T-cell (primary cell): Measurements from ENCODE around the gene INCA1. TPM values are rescaled to one million over a fixed set of nuclear protein-coding genes. Genes with fewer than 3 reads are reported as not detected.

Experiments used
- ATAC-seq, 4 experiments: fragments of 200-7000 bp in 3 of 4; fragments of 150-1000 bp in 1 of 4; cut with Tn5 transposase; replicated peaks in 1 of 4; 1 replicate in 3 of 4; 2 replicates in 1 of 4; pipeline ENCODE4 v1.10.0; 2021; ENCODE audit warnings: moderate library complexity in 3 of 4, mild to moderate bottlenecking in 2 of 4, moderate number of reproducible peaks in 1 of 4
- CTCF ChIA-PET, 2 donors: fragments of 300-600 bp; sonication (Branson Sonifier 250); formaldehyde crosslinking; loops; one replicate each; lab custom pipeline; 2022; ENCODE audit warnings: antibody characterized with exemption in 2 of 2; lab: Charles Lee
- POLR2A ChIA-PET, 2 donors: fragments of 300-600 bp; sonication (Branson Sonifier 250); formaldehyde crosslinking; loops; one replicate each; lab custom pipeline; 2022; ENCODE audit warnings: antibody characterized with exemption in 2 of 2; lab: Charles Lee
- DNase-seq, 35 experiments: peaks; one replicate each; pipeline versions ENCODE4 v3.0.0 to v3.0.0-alpha.2; 2013 to 2023
- H3K27ac ChIP-seq: one replicate; pipeline ENCODE4 v1.5.1; 2013; ENCODE audit warnings: low read length
- H3K27me3 ChIP-seq, 2 experiments: replicated peaks in 1 of 2; 1 replicate in 1 of 2; 2 replicates in 1 of 2; pipeline versions ENCODE4 v1.6.1 to v1.7.0; 2013; ENCODE audit warnings: low read length in 1 of 2, mixed read lengths in 1 of 2; ENCODE audit not compliant: control insufficient read depth in 2 of 2, insufficient read depth in 2 of 2; ENCODE audit errors: extremely low read depth in 1 of 2
- H3K36me3 ChIP-seq, 2 donors: 1 replicate in 1 of 2; 2 replicates in 1 of 2; pipeline versions ENCODE4 v1.6.1 to v1.7.0; 2013; ENCODE audit warnings: low read length in 1 of 2; ENCODE audit not compliant: control insufficient read depth in 2 of 2, insufficient read depth in 1 of 2; ENCODE audit errors: extremely low read depth in 1 of 2
- H3K4me1 ChIP-seq, 2 experiments: 1 replicate in 1 of 2; 2 replicates in 1 of 2; pipeline versions ENCODE4 v1.6.1 to v1.7.0; 2013; ENCODE audit warnings: low read length in 2 of 2, mixed read lengths in 1 of 2; ENCODE audit not compliant: insufficient read depth in 2 of 2, control insufficient read depth in 1 of 2; ENCODE audit errors: extremely low read depth in 1 of 2
- H3K4me3 ChIP-seq, 2 donors: 1 replicate in 1 of 2; 2 replicates in 1 of 2; pipeline versions ENCODE4 v1.5.1 to v1.7.0; 2013; ENCODE audit warnings: mild to moderate bottlenecking in 2 of 2, low read length in 1 of 2, moderate library complexity in 1 of 2; ENCODE audit not compliant: control insufficient read depth in 1 of 2; ENCODE audit errors: extremely low read depth in 1 of 2
- H3K9me3 ChIP-seq: 2 replicates; pipeline ENCODE4 v1.7.0; 2013
- H3K27ac Mint-ChIP-seq, 2 donors: one replicate each; pipeline ENCODE4 v1.8.0; 2020 to 2021; ENCODE audit warnings: mild to moderate bottlenecking in 2 of 2, mixed read lengths in 2 of 2
- H3K27me3 Mint-ChIP-seq, 2 donors: one replicate each; pipeline ENCODE4 v1.8.0; 2021 to 2022; ENCODE audit warnings: mixed read lengths in 2 of 2
- H3K36me3 Mint-ChIP-seq: one replicate; pipeline ENCODE4 v1.8.0; 2021; ENCODE audit warnings: mixed read lengths
- H3K4me1 Mint-ChIP-seq, 3 donors: one replicate each; pipeline ENCODE4 v1.8.0; 2020 to 2022; ENCODE audit warnings: mixed read lengths in 3 of 3, mild to moderate bottlenecking in 1 of 3
- H3K4me3 Mint-ChIP-seq, 3 donors: one replicate each; pipeline ENCODE4 v1.8.0; 2020 to 2022; ENCODE audit warnings: mild to moderate bottlenecking in 3 of 3, mixed read lengths in 3 of 3, moderate library complexity in 3 of 3
- H3K9me3 Mint-ChIP-seq, 3 donors: one replicate each; pipeline ENCODE4 v1.8.0; 2020 to 2022; ENCODE audit warnings: mixed read lengths in 3 of 3
- WGBS: methylation state at CpG from one replicate; pipeline ENCODE4 v1.1.5; 2013; ENCODE audit warnings: missing lambda C conversion rate; ENCODE audit not compliant: insufficient coverage; 5-methylcytosine and 5-hydroxymethylcytosine counted together
- total RNA-seq, 35 experiments: library from RNA in 6 of 35; stranded (reverse) in 6 of 35; fragments of 120-200 nt in 1 of 35; gene quantifications; one replicate each; pipeline versions ENCODE4 v1.2.1 to v1.2.4 and lab custom pipeline; 2013 to 2026

INCA1 gene
- total RNA-seq, 5 donors from 2014 or later (not counting 1 experiment from before 2014, with no cell fraction given), result 0.38 to 0.43 TPM; not detected in 3

GRCh38 chr17:4978726-4979125, 18.6 kb downstream of the INCA1 start:
- Histone ChIP-seq H3K27me3 (no peaks in the 10 kb centered on the region), H3K4me1 (peaks cover 8 to 12% of the 10 kb centered on the region in 2 experiments), H3K27ac (no peak overlapping the region), H3K36me3 (peaks cover 10 to 67% of the 10 kb centered on the region in 2 donors), H3K9me3 (no peaks in the 10 kb centered on the region), H3K4me3 (no peak overlapping the region)
- no peaks in the 10 kb centered on the region for H3K27me3 Mint-ChIP-seq
- no peak overlapping the region for H3K4me3 Mint-ChIP-seq
- no peak for ATAC-seq
- no peak overlapping the region for H3K27ac Mint-ChIP-seq
- no peak for DNase-seq
- no peaks in the 10 kb centered on the region for H3K9me3 Mint-ChIP-seq
- H3K4me1 Mint-ChIP-seq, result peaks cover 10 to 29% (median 23%) of the 10 kb centered on the region in 3 donors
- POLR2A ChIA-PET, result interaction anchor here (0.5 to 0.6 kb wide), 2 partner anchors 83 kb away, joined by 5 read pairs; no protein-coding TSS in a partner anchor
- H3K36me3 Mint-ChIP-seq, result peaks cover 43% of the 10 kb centered on the region
- CTCF ChIA-PET, result interaction anchor here in 1 of 2 donors (0.6 kb wide), 1 partner anchor 839 kb away, joined by 3 read pairs; no protein-coding TSS in a partner anchor

GRCh38 chr17:4974115-4974670, 23.1 kb downstream of the INCA1 start:
- DNase-seq (no peak), ATAC-seq (no peak)
- H3K27me3 ChIP-seq, result no peaks in the 10 kb centered on the region
- peaks cover 14 to 65% of the 10 kb centered on the region in 2 donors for H3K36me3 ChIP-seq
- Mint-ChIP-seq H3K4me3 (no peak overlapping the region), H3K27ac (peak overlapping the region in 1 of 2 donors; percentile 61), H3K4me1 (peaks cover 7 to 17% (median 15%) of the 10 kb centered on the region in 3 donors), H3K27me3 (no peaks in the 10 kb centered on the region), H3K9me3 (no peaks in the 10 kb centered on the region), H3K36me3 (peaks cover 38% of the 10 kb centered on the region)
- no peak overlapping the region for H3K27ac ChIP-seq
- H3K4me1 ChIP-seq, result peaks cover 0 to 11% of the 10 kb centered on the region in 2 experiments
- 100% methylated on average over 2 of the region's 9 CpGs for WGBS
- CTCF ChIA-PET, result interaction anchor here in 1 of 2 donors (0.6 to 0.7 kb wide), 2 partner anchors 16 to 124 kb away, joined by 3 to 4 read pairs; no protein-coding TSS in a partner anchor
- no peak overlapping the region for H3K4me3 ChIP-seq
- H3K9me3 ChIP-seq, result no peaks in the 10 kb centered on the region
- POLR2A ChIA-PET, result no interaction called here

GRCh38 chr17:4973256-4974114, 23.8 kb downstream of the INCA1 start:
- Histone ChIP-seq H3K36me3 (peaks cover 8 to 59% of the 10 kb centered on the region in 2 donors), H3K27ac (no peak overlapping the region), H3K4me3 (no peak overlapping the region), H3K4me1 (peaks cover 1 to 18% of the 10 kb centered on the region in 2 experiments), H3K27me3 (no peaks in the 10 kb centered on the region), H3K9me3 (no peaks in the 10 kb centered on the region)
- Mint-ChIP-seq H3K9me3 (no peaks in the 10 kb centered on the region), H3K4me3 (no peak overlapping the region), H3K36me3 (peaks cover 38% of the 10 kb centered on the region), H3K27me3 (no peaks in the 10 kb centered on the region), H3K27ac (peak overlapping the region in 1 of 2 donors; percentile 35), H3K4me1 (peaks cover 7 to 22% (median 14%) of the 10 kb centered on the region in 3 donors)
- DNase-seq (no peak), ATAC-seq (no peak)
- POLR2A ChIA-PET, result interaction anchor here in 1 of 2 donors (0.6 kb wide), 1 partner anchor 76 kb away, joined by 3 read pairs; no protein-coding TSS in a partner anchor
- CTCF ChIA-PET, result interaction anchor here in 1 of 2 donors (0.6 kb wide), 1 partner anchor 70 kb away, joined by 9 read pairs; no protein-coding TSS in a partner anchor
- 95% methylated on average over 8 of the region's 10 CpGs for WGBS

- Histone ChIP-seq H3K27me3 (no peaks in the 10 kb centered on the region), H3K36me3 (peaks cover 4 to 51% of the 10 kb centered on the region in 2 donors), H3K9me3 (no peaks in the 10 kb centered on the region), H3K4me3 (no peak overlapping the region), H3K4me1 (peaks cover 2 to 25% of the 10 kb centered on the region in 2 experiments), H3K27ac (no peak overlapping the region)
- POLR2A ChIA-PET, result interaction anchor here in 1 of 2 donors (0.6 kb wide), 1 partner anchor 77 kb away, joined by 3 read pairs; no protein-coding TSS in a partner anchor
- peaks cover 35% of the 10 kb centered on the region for H3K36me3 Mint-ChIP-seq
- peaks cover 7 to 22% (median 14%) of the 10 kb centered on the region in 3 donors for H3K4me1 Mint-ChIP-seq
- H3K9me3 Mint-ChIP-seq, result no peaks in the 10 kb centered on the region
- CTCF ChIA-PET, result interaction anchor here in 1 of 2 donors (0.5 kb wide), 1 partner anchor 108 kb away, joined by 7 read pairs; no protein-coding TSS in a partner anchor
- WGBS, result 100% methylated on average over 4 of the region's 12 CpGs
- no peak overlapping the region for H3K4me3 Mint-ChIP-seq
- H3K27me3 Mint-ChIP-seq, result no peaks in the 10 kb centered on the region
- H3K27ac Mint-ChIP-seq, result no peak overlapping the region
- DNase-seq, result no peak
- ATAC-seq, result no peak
These were observed 24.6 kb downstream of the INCA1 start for GRCh38 chr17:4972752-4973151.

DNA sequence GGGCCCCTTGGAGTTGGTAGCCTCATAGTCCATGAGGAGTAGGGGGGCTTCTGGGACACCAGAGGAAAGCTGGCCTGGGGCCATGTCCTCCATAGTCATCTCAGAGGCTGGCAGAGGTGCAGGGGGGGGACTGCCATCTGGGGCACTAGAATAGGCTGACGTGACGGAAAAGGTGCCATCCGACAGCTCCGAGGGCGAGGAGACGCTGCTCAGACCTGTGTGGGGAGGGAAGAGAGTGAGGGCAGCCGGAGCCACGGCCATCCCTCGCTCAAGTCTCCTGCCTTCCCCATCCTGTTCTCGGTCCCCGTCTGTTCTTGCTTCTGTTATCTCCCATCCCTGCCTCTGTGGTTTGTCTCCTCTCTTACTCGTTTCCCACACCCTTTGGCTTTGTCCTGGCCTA, 25.0 kb downstream of the INCA1 start:
- no peak for ATAC-seq
- H3K36me3 ChIP-seq, result peaks cover 4 to 47% of the 10 kb centered on the region in 2 donors
- POLR2A ChIA-PET, result no interaction called here

GRCh38 chr17:4971826-4972225, 25.5 kb downstream of the INCA1 start:
- Mint-ChIP-seq H3K27me3 (no peaks in the 10 kb centered on the region), H3K9me3 (no peaks in the 10 kb centered on the region), H3K4me1 (peaks cover 7 to 22% (median 14%) of the 10 kb centered on the region in 3 donors), H3K4me3 (no peak overlapping the region), H3K27ac (no peak overlapping the region), H3K36me3 (peaks cover 34% of the 10 kb centered on the region)
- ChIA-PET CTCF (no interaction called here), POLR2A (no interaction called here)
- WGBS, result 98% methylated on average over 5 of the region's 6 CpGs
- Histone ChIP-seq H3K27ac (no peak overlapping the region), H3K4me1 (peaks cover 2 to 25% of the 10 kb centered on the region in 2 experiments), H3K9me3 (no peaks in the 10 kb centered on the region), H3K36me3 (peaks cover 4 to 42% of the 10 kb centered on the region in 2 donors), H3K27me3 (no peaks in the 10 kb centered on the region), H3K4me3 (no peak overlapping the region)
- ATAC-seq (no peak), DNase-seq (no peak)

More for the DNA sequence above, 25.0 kb downstream of the INCA1 start:
- 95% methylated on average over 6 of the region's 12 CpGs for WGBS
- peaks cover 7 to 22% (median 14%) of the 10 kb centered on the region in 3 donors for H3K4me1 Mint-ChIP-seq
- H3K36me3 Mint-ChIP-seq, result peaks cover 35% of the 10 kb centered on the region
- Histone ChIP-seq H3K4me1 (peaks cover 2 to 25% of the 10 kb centered on the region in 2 experiments), H3K27me3 (no peaks in the 10 kb centered on the region), H3K27ac (no peak overlapping the region), H3K4me3 (no peak overlapping the region), H3K9me3 (no peaks in the 10 kb centered on the region)
- CTCF ChIA-PET, result interaction anchor here in 1 of 2 donors (0.5 kb wide), 1 partner anchor 107 kb away, joined by 7 read pairs; no protein-coding TSS in a partner anchor
- H3K9me3 Mint-ChIP-seq, result no peaks in the 10 kb centered on the region
- DNase-seq, result no peak
- H3K27me3 Mint-ChIP-seq, result no peaks in the 10 kb centered on the region
- no peak overlapping the region for H3K4me3 Mint-ChIP-seq
- H3K27ac Mint-ChIP-seq, result no peak overlapping the region
